ENCODE results near the gene MYZAP. TPM values are rescaled to one million over a fixed set of nuclear protein-coding genes. Genes with fewer than 3 reads are reported as not detected.

The MYZAP gene
- total and polyA plus RNA-seq, 3 experiments from 2014 or later = not detected

DNA sequence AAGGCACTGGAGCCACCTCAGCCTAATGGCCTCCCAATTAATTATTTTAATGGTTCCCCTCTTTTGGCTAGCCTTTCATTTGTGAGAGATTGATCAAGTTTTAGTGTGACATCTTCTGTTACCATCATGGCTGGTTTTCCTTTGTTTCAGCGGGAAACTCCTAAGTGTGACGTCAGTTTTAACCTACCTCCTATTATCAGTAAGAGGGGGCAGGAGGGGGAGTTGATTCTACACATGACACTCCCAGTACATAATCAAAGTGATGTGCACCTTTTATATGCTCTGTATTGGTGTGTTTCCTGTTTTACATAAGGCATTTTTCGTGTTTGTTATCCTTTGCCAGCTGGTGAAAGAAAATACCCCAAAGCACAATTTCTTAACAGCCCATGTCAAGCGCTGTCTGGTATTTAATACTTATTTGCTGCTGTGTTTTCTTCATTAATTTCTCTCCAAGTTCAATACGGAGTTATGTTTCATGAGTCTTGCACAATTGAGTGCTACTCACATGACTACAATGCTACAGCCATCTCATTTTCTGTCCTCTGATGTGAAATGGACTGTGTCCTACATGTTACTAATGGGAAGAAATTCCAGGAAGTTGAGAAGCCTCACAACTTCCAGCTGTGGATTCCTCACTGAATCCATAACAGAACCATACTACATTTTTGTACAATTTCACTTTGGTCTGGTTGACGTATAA lies 62.6 kb downstream of the MYZAP start:
- no peaks in the 10 kb centered on the region for H3K9me3 Mint-ChIP-seq
- peaks cover 3 to 5% (median 5%) of the 10 kb centered on the region in 3 donors for H3K4me1 Mint-ChIP-seq
- DNase-seq = no peak
- POLR2A ChIA-PET = no interaction called here
- Histone ChIP-seq H3K27ac (ENCODE audit: low read depth, low read length) (no peak overlapping the region), H3K27me3 (ENCODE audit: insufficient read depth, low read length, poor library complexity, severe bottlenecking) (no peaks in the 10 kb centered on the region), H3K9me3 (ENCODE audit: low read length) (no peaks in the 10 kb centered on the region), H3K36me3 (ENCODE audit: insufficient read depth, low read length) (no peaks in the 10 kb centered on the region), H3K4me3 (ENCODE audit: low read length) (no peak overlapping the region), H3K4me1 (ENCODE audit: insufficient read depth, low read length) (no peaks in the 10 kb centered on the region)
- H3K27me3 Mint-ChIP-seq = peaks cover 11 to 43% of the 10 kb centered on the region in 2 donors
- CTCF ChIA-PET = no interaction called here
- no peak overlapping the region for H3K4me3 Mint-ChIP-seq
- H3K27ac Mint-ChIP-seq = no peak overlapping the region
- no peaks in the 10 kb centered on the region for H3K36me3 Mint-ChIP-seq

GRCh38 chr15:57655053-57655452 lies 63.3 kb downstream of the MYZAP start:
- Mint-ChIP-seq H3K27me3 (peaks cover 9 to 38% of the 10 kb centered on the region in 2 donors), H3K4me1 (peaks cover 3 to 5% (median 5%) of the 10 kb centered on the region in 3 donors), H3K27ac (no peak overlapping the region), H3K9me3 (no peaks in the 10 kb centered on the region), H3K36me3 (no peaks in the 10 kb centered on the region), H3K4me3 (no peak overlapping the region)
- Histone ChIP-seq H3K27me3 (ENCODE audit: insufficient read depth, low read length, poor library complexity, severe bottlenecking) (no peaks in the 10 kb centered on the region), H3K4me1 (ENCODE audit: insufficient read depth, low read length) (no peaks in the 10 kb centered on the region), H3K9me3 (ENCODE audit: low read length) (no peaks in the 10 kb centered on the region), H3K27ac (ENCODE audit: low read depth, low read length) (no peak overlapping the region), H3K36me3 (ENCODE audit: insufficient read depth, low read length) (no peaks in the 10 kb centered on the region), H3K4me3 (ENCODE audit: low read length) (no peak overlapping the region)
- ChIA-PET CTCF (no interaction called here), POLR2A (no interaction called here)
- no peak for DNase-seq

- Mint-ChIP-seq H3K4me1 (peaks cover 3 to 5% (median 5%) of the 10 kb centered on the region in 3 donors), H3K4me3 (no peak overlapping the region), H3K9me3 (no peaks in the 10 kb centered on the region), H3K27me3 (peaks cover 3 to 32% of the 10 kb centered on the region in 2 donors), H3K27ac (no peak overlapping the region), H3K36me3 (no peaks in the 10 kb centered on the region)
- Histone ChIP-seq H3K36me3 (ENCODE audit: insufficient read depth, low read length) (no peaks in the 10 kb centered on the region), H3K9me3 (ENCODE audit: low read length) (no peaks in the 10 kb centered on the region), H3K27ac (ENCODE audit: low read depth, low read length) (no peak overlapping the region), H3K27me3 (ENCODE audit: insufficient read depth, low read length, poor library complexity, severe bottlenecking) (no peaks in the 10 kb centered on the region), H3K4me1 (ENCODE audit: insufficient read depth, low read length) (no peaks in the 10 kb centered on the region), H3K4me3 (ENCODE audit: low read length) (no peak overlapping the region)
- no peak for DNase-seq
- CTCF ChIA-PET = no interaction called here
- POLR2A ChIA-PET = no interaction called here
Observed at GRCh38 chr15:57655809-57656208, 64.1 kb downstream of the MYZAP start.

GRCh38 chr15:57656434-57656833 lies 64.7 kb downstream of the MYZAP start:
- H3K9me3 Mint-ChIP-seq = no peaks in the 10 kb centered on the region
- Histone ChIP-seq H3K27me3 (ENCODE audit: insufficient read depth, low read length, poor library complexity, severe bottlenecking) (no peaks in the 10 kb centered on the region), H3K36me3 (ENCODE audit: insufficient read depth, low read length) (no peaks in the 10 kb centered on the region), H3K4me3 (ENCODE audit: low read length) (no peak overlapping the region), H3K27ac (ENCODE audit: low read depth, low read length) (no peak overlapping the region), H3K9me3 (ENCODE audit: low read length) (no peaks in the 10 kb centered on the region), H3K4me1 (ENCODE audit: insufficient read depth, low read length) (no peaks in the 10 kb centered on the region)
- H3K27ac Mint-ChIP-seq = no peak overlapping the region
- peaks cover 3 to 5% (median 5%) of the 10 kb centered on the region in 3 donors for H3K4me1 Mint-ChIP-seq
- no peak for DNase-seq
- H3K27me3 Mint-ChIP-seq = peaks cover 3 to 34% of the 10 kb centered on the region in 2 donors
- POLR2A ChIA-PET = no interaction called here
- CTCF ChIA-PET = no interaction called here
- no peak overlapping the region for H3K4me3 Mint-ChIP-seq
- H3K36me3 Mint-ChIP-seq = no peaks in the 10 kb centered on the region

- no peaks in the 10 kb centered on the region for H3K36me3 ChIP-seq (ENCODE audit: insufficient read depth, low read length)
- Mint-ChIP-seq H3K27ac (no peak overlapping the region), H3K36me3 (no peaks in the 10 kb centered on the region), H3K4me3 (no peak overlapping the region), H3K4me1 (no peaks in the 10 kb centered on the region), H3K9me3 (no peaks in the 10 kb centered on the region), H3K27me3 (peaks cover 3 to 27% of the 10 kb centered on the region in 2 donors)
- H3K9me3 ChIP-seq (ENCODE audit: low read length) = no peaks in the 10 kb centered on the region
- POLR2A ChIA-PET = no interaction called here
- H3K4me1 ChIP-seq (ENCODE audit: insufficient read depth, low read length) = no peaks in the 10 kb centered on the region
- no peak for DNase-seq
- no peak overlapping the region for H3K4me3 ChIP-seq (ENCODE audit: low read length)
- no peak overlapping the region for H3K27ac ChIP-seq (ENCODE audit: low read depth, low read length)
- CTCF ChIA-PET = no interaction called here
- no peaks in the 10 kb centered on the region for H3K27me3 ChIP-seq (ENCODE audit: insufficient read depth, low read length, poor library complexity, severe bottlenecking)
Observed at GRCh38 chr15:57657619-57658018, 65.9 kb downstream of the MYZAP start.

- ChIA-PET POLR2A (no interaction called here), CTCF (no interaction called here)
- Histone ChIP-seq H3K4me3 (ENCODE audit: low read length) (no peak overlapping the region), H3K27ac (ENCODE audit: low read depth, low read length) (no peak overlapping the region), H3K9me3 (ENCODE audit: low read length) (no peaks in the 10 kb centered on the region), H3K4me1 (ENCODE audit: insufficient read depth, low read length) (no peaks in the 10 kb centered on the region), H3K27me3 (ENCODE audit: insufficient read depth, low read length, poor library complexity, severe bottlenecking) (no peaks in the 10 kb centered on the region), H3K36me3 (ENCODE audit: insufficient read depth, low read length) (no peaks in the 10 kb centered on the region)
- no peak for DNase-seq
- H3K4me3 Mint-ChIP-seq = no peak overlapping the region
- peaks cover 3 to 26% of the 10 kb centered on the region in 2 donors for H3K27me3 Mint-ChIP-seq
- H3K9me3 Mint-ChIP-seq = no peaks in the 10 kb centered on the region
- H3K4me1 Mint-ChIP-seq = no peaks in the 10 kb centered on the region
- peak overlapping the region in 1 of 8 donors; percentile 15 for H3K27ac Mint-ChIP-seq
- H3K36me3 Mint-ChIP-seq = no peaks in the 10 kb centered on the region
Observed at GRCh38 chr15:57662091-57662744, 70.5 kb downstream of the MYZAP start.

DNA sequence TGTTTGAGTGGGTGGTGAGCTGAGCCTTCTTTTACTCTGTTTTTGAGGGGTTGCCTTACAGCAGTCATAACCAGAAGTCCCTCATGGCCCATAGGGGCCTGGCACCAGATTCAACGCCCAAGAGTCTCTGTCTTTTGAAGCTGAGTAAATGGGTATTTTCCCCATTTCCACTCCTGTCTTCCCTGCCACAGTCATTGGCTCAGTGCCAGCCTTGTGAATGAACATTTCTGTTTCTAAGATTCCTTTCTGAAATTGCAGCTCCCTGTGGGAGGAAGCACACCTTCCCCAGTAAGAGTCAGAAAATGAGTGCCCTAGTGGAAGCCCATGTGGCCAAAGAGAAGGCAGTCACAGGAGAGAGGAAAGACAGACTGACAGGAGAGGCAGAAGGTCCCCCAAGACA lies 71.1 kb downstream of the MYZAP start:
- Histone ChIP-seq H3K9me3 (ENCODE audit: low read length) (no peaks in the 10 kb centered on the region), H3K36me3 (ENCODE audit: insufficient read depth, low read length) (no peaks in the 10 kb centered on the region), H3K4me1 (ENCODE audit: insufficient read depth, low read length) (no peaks in the 10 kb centered on the region), H3K27ac (ENCODE audit: low read depth, low read length) (no peak overlapping the region), H3K4me3 (ENCODE audit: low read length) (no peak overlapping the region), H3K27me3 (ENCODE audit: insufficient read depth, low read length, poor library complexity, severe bottlenecking) (no peaks in the 10 kb centered on the region)
- Mint-ChIP-seq H3K27ac (no peak overlapping the region), H3K4me3 (no peak overlapping the region), H3K36me3 (no peaks in the 10 kb centered on the region), H3K4me1 (no peaks in the 10 kb centered on the region), H3K9me3 (no peaks in the 10 kb centered on the region), H3K27me3 (peaks cover 3 to 26% of the 10 kb centered on the region in 2 donors)
- no peak for DNase-seq
- ChIA-PET POLR2A (no interaction called here), CTCF (no interaction called here)

GRCh38 chr15:57663262-57663661 lies 71.6 kb downstream of the MYZAP start:
- Mint-ChIP-seq H3K36me3 (no peaks in the 10 kb centered on the region), H3K27me3 (peaks cover under 1 to 22% of the 10 kb centered on the region in 2 donors), H3K9me3 (no peaks in the 10 kb centered on the region), H3K27ac (no peak overlapping the region), H3K4me3 (no peak overlapping the region), H3K4me1 (no peaks in the 10 kb centered on the region)
- Histone ChIP-seq H3K4me3 (ENCODE audit: low read length) (no peak overlapping the region), H3K27ac (ENCODE audit: low read depth, low read length) (no peak overlapping the region), H3K27me3 (ENCODE audit: insufficient read depth, low read length, poor library complexity, severe bottlenecking) (no peaks in the 10 kb centered on the region), H3K36me3 (ENCODE audit: insufficient read depth, low read length) (no peaks in the 10 kb centered on the region), H3K4me1 (ENCODE audit: insufficient read depth, low read length) (no peaks in the 10 kb centered on the region), H3K9me3 (ENCODE audit: low read length) (no peaks in the 10 kb centered on the region)
- ChIA-PET CTCF (no interaction called here), POLR2A (no interaction called here)
- DNase-seq = no peak
